H9 (cell line): ENCODE measurements around the gene ERCC4. TPM values are rescaled to one million over a fixed set of nuclear protein-coding genes. Genes with fewer than 3 reads are reported as not detected.

Experiments used
- DNase-seq: peaks from one replicate; pipeline ENCODE4 v3.0.0-alpha.2; 2017
- H2AFZ ChIP-seq: one replicate; pipeline ENCODE4 v1.6.1; 2013; ENCODE audit warnings: mild to moderate bottlenecking, low read length, control low read depth, moderate library complexity
- H2AK5ac ChIP-seq: 2 replicates; pipeline ENCODE4 v1.6.1; 2013; ENCODE audit warnings: low read length, control low read depth, mixed read lengths; ENCODE audit not compliant: insufficient read length
- H2BK120ac ChIP-seq: one replicate; pipeline ENCODE4 v1.6.1; 2013; ENCODE audit warnings: low read depth, mild to moderate bottlenecking, low read length, control low read depth, inconsistent platforms; ENCODE audit not compliant: poor library complexity, severe bottlenecking
- H2BK12ac ChIP-seq: 2 replicates; pipeline ENCODE4 v1.6.1; 2013; ENCODE audit warnings: low read length, control low read depth, mixed read lengths, low read depth; ENCODE audit not compliant: insufficient read length
- H2BK15ac ChIP-seq: 2 replicates; pipeline ENCODE4 v1.6.1; 2013; ENCODE audit warnings: low read depth, low read length, control low read depth
- H2BK20ac ChIP-seq: one replicate; pipeline ENCODE4 v1.6.1; 2013; ENCODE audit warnings: low read depth, mild to moderate bottlenecking, low read length, control low read depth, inconsistent platforms; ENCODE audit not compliant: poor library complexity, severe bottlenecking
- H2BK5ac ChIP-seq: 2 replicates; pipeline ENCODE4 v1.6.1; 2013; ENCODE audit warnings: low read length, control low read depth, mixed read lengths; ENCODE audit not compliant: insufficient read length
- H3K14ac ChIP-seq: 2 replicates; pipeline ENCODE4 v1.6.1; 2013; ENCODE audit warnings: low read length, control low read depth; ENCODE audit not compliant: insufficient read depth
- H3K18ac ChIP-seq: 2 replicates; pipeline ENCODE4 v1.6.1; 2013; ENCODE audit warnings: low read depth, mild to moderate bottlenecking, mixed read lengths, low read length, control low read depth; ENCODE audit not compliant: insufficient read length
- H3K23ac ChIP-seq: 2 replicates; pipeline ENCODE4 v1.6.1; 2013; ENCODE audit warnings: low read length, control low read depth, mixed read lengths, low read depth; ENCODE audit not compliant: insufficient read length
- H3K23me2 ChIP-seq: 2 replicates; pipeline ENCODE4 v1.6.1; 2013; ENCODE audit warnings: low read depth, mild to moderate bottlenecking, mixed read lengths, low read length, control low read depth; ENCODE audit not compliant: insufficient read length, poor library complexity, severe bottlenecking
- H3K27ac ChIP-seq: 2 replicates; pipeline ENCODE4 v1.5.1; 2013; ENCODE audit warnings: low read length, control low read depth, mixed read lengths, low read depth; ENCODE audit not compliant: insufficient read length
- H3K27me3 ChIP-seq: 2 replicates; pipeline ENCODE4 v1.6.1; 2013; ENCODE audit warnings: low read length, control low read depth, inconsistent platforms; ENCODE audit not compliant: insufficient read depth
- H3K4ac ChIP-seq: 2 replicates; pipeline ENCODE4 v1.6.1; 2013; ENCODE audit warnings: low read depth, mild to moderate bottlenecking, control low read depth, inconsistent platforms, low read length, moderate library complexity
- H3K4me1 ChIP-seq: 2 replicates; pipeline ENCODE4 v1.6.1; 2013; ENCODE audit warnings: low read length, control low read depth, inconsistent platforms; ENCODE audit not compliant: insufficient read depth
- H3K4me2 ChIP-seq: 2 replicates; pipeline ENCODE4 v1.6.1; 2013; ENCODE audit warnings: low read length, control low read depth, mixed read lengths; ENCODE audit not compliant: insufficient read length, insufficient read depth
- H3K56ac ChIP-seq: 2 replicates; pipeline ENCODE4 v1.6.1; 2013; ENCODE audit warnings: low read depth, mild to moderate bottlenecking, mixed read lengths, low read length, control low read depth; ENCODE audit not compliant: insufficient read length
- H3K79me1 ChIP-seq: 2 replicates; pipeline ENCODE4 v1.6.1; 2013; ENCODE audit warnings: low read depth, mild to moderate bottlenecking, moderate library complexity, low read length, control low read depth, inconsistent platforms; ENCODE audit not compliant: insufficient read depth, poor library complexity, severe bottlenecking
- H3K79me2 ChIP-seq: 2 replicates; pipeline ENCODE4 v1.6.1; 2013; ENCODE audit warnings: low read length, control low read depth, inconsistent platforms; ENCODE audit not compliant: insufficient read depth
- H3K9ac ChIP-seq: 2 replicates; pipeline ENCODE4 v1.6.1; 2013; ENCODE audit warnings: low read length, control low read depth, mixed read lengths; ENCODE audit not compliant: insufficient read length; ENCODE audit errors: extremely low read depth
- H3K9me3 ChIP-seq: one replicate; pipeline ENCODE4 v1.6.1; 2013; ENCODE audit warnings: low read depth, low read length, inconsistent platforms; ENCODE audit not compliant: control insufficient read depth
- H3T11ph ChIP-seq: one replicate; pipeline ENCODE4 v1.6.1; 2013; ENCODE audit warnings: mild to moderate bottlenecking, low read length, control low read depth, inconsistent platforms
- H4K20me1 ChIP-seq: one replicate; pipeline ENCODE4 v1.6.1; 2013; ENCODE audit not compliant: control insufficient read depth, insufficient read length, insufficient read depth
- H4K5ac ChIP-seq: 2 replicates; pipeline ENCODE4 v1.6.1; 2013; ENCODE audit warnings: low read depth, mild to moderate bottlenecking, mixed read lengths, low read length, control low read depth; ENCODE audit not compliant: insufficient read length
- H4K8ac ChIP-seq: replicated peaks from 2 replicates; pipeline ENCODE4 v1.6.1; 2013; ENCODE audit warnings: low read length, control low read depth, mixed read lengths, low read depth; ENCODE audit not compliant: insufficient read length
- H4K91ac ChIP-seq: 2 replicates; pipeline ENCODE4 v1.6.1; 2013; ENCODE audit warnings: low read depth, mild to moderate bottlenecking, moderate library complexity, mixed read lengths, low read length, control low read depth; ENCODE audit not compliant: insufficient read length
- H3K27ac Mint-ChIP-seq, 3 experiments: 2 replicates in 2 of 3; 3 replicates in 1 of 3; pipeline ENCODE4 v1.8.0; 2020 to 2021; ENCODE audit warnings: mixed read lengths in 3 of 3, mild to moderate bottlenecking in 1 of 3, moderate library complexity in 1 of 3
- H3K27me3 Mint-ChIP-seq: 2 replicates; pipeline ENCODE4 v1.8.0; 2021; ENCODE audit warnings: low read depth, mild to moderate bottlenecking, moderate library complexity, mixed read lengths
- H3K36me3 Mint-ChIP-seq, 3 experiments: 2 replicates in 2 of 3; 3 replicates in 1 of 3; pipeline ENCODE4 v1.8.0; 2020 to 2021; ENCODE audit warnings: low read depth in 3 of 3, mixed read lengths in 3 of 3; ENCODE audit not compliant: insufficient read depth in 1 of 3
- H3K4me1 Mint-ChIP-seq, 2 experiments: 2 replicates each; pipeline ENCODE4 v1.8.0; 2020; ENCODE audit warnings: mixed read lengths in 2 of 2
- H3K4me3 Mint-ChIP-seq, 2 experiments: 2 replicates in 1 of 2; 3 replicates in 1 of 2; pipeline ENCODE4 v1.8.0; 2020 to 2021; ENCODE audit warnings: mild to moderate bottlenecking in 2 of 2, mixed read lengths in 2 of 2, moderate library complexity in 1 of 2
- H3K9me3 Mint-ChIP-seq, 2 experiments: 2 replicates in 1 of 2; 3 replicates in 1 of 2; pipeline ENCODE4 v1.8.0; 2020; ENCODE audit warnings: mild to moderate bottlenecking in 2 of 2, mixed read lengths in 2 of 2, moderate library complexity in 1 of 2
- CTCF ChIP-seq: fragments of 200-600 bp; sonication (generic); conservative IDR thresholded peaks from 3 replicates; pipeline ENCODE4 v1.8.0; 2021; ENCODE audit warnings: antibody characterized with exemption, mild to moderate bottlenecking
- WGBS: extraction: QIAGEN DNeasy Blood & Tissue Kit; methylation state at CpG from one replicate; pipeline ENCODE4 v1.1.7; 2013; ENCODE audit warnings: missing lambda C conversion rate, low lambda C conversion rate, mixed read lengths; ENCODE audit not compliant: insufficient read length; ENCODE audit errors: extremely low coverage; 5-methylcytosine and 5-hydroxymethylcytosine counted together
- total RNA-seq: library from RNA; stranded (reverse); gene quantifications from 2 replicates; pipeline ENCODE4 v1.2.1, GENCODE V29; 2021

The ERCC4 gene
- total RNA-seq, 1 experiment from 2014 or later: 15.6 TPM

- H3K27ac Mint-ChIP-seq: peak overlapping the region in 1 of 3 experiments; percentile 81; a peak in 2 of 7 replicates
- H3K9me3 Mint-ChIP-seq: peaks cover 3 to 4% of the 10 kb centered on the region in 2 experiments; a peak in 3 of 5 replicates
Observed at GRCh38 chr16:13973321-13974023, 53.5 kb downstream of the ERCC4 start.

More at GRCh38 chr16:13973321-13974023, 53.5 kb downstream of the ERCC4 start:
- Histone ChIP-seq H3K4me1 (no peaks in the 10 kb centered on the region), H3K27me3 (no peaks in the 10 kb centered on the region), H3K23me2 (no peaks in the 10 kb centered on the region), H4K20me1 (no peaks in the 10 kb centered on the region), H3K79me1 (no peaks in the 10 kb centered on the region), H3K14ac (no peak overlapping the region), H2BK20ac (no peak overlapping the region), H4K91ac (no peak overlapping the region), H3K4ac (no peak overlapping the region), H2BK15ac (no peak overlapping the region), H4K8ac (no peak overlapping the region), H2BK5ac (no peak overlapping the region), H3K56ac (no peak overlapping the region), H3K79me2 (no peaks in the 10 kb centered on the region), H2AFZ (no peak overlapping the region), H3K4me2 (no peak overlapping the region), H2BK120ac (no peak overlapping the region), H4K5ac (no peak overlapping the region), H3K9me3 (no peaks in the 10 kb centered on the region), H3T11ph (no peak overlapping the region), H3K23ac (no peak overlapping the region), H3K9ac (no peak overlapping the region), H3K18ac (no peak overlapping the region), H2BK12ac (no peak overlapping the region), H3K27ac (no peak overlapping the region), H2AK5ac (no peak overlapping the region)
- Mint-ChIP-seq H3K4me1 (peaks cover 3 to 4% of the 10 kb centered on the region in 2 experiments; a peak in 1 of 4 replicates), H3K36me3 (no peaks in the 10 kb centered on the region; a peak in 1 of 7 replicates), H3K4me3 (no peak overlapping the region), H3K27me3 (no peaks in the 10 kb centered on the region)
- no peak for DNase-seq
- no peak for TF ChIP-seq CTCF
- no CpG with 5 or more reads among the region's 9 CpGs for WGBS
